K562 (cell line): ENCODE data around the gene PDCD6IP. TPM values are rescaled to one million over a fixed set of nuclear protein-coding genes. Genes with fewer than 3 reads are reported as not detected.

Source experiments
- ATAC-seq: fragments of 200-7000 bp; cut with Tn5 transposase; 3 replicates; pipeline ENCODE4 v1.9.1; 2020; ENCODE audit warnings: moderate library complexity
- BruUV-seq: library from RNA; stranded (reverse); fragments of 400-500 nt; replicated peaks from 2 replicates; lab custom pipeline; 2021; lab: Mats Ljungman, UMichigan
- CTCF ChIA-PET: fragments of 300-600 bp; formaldehyde crosslinking; extraction: SDS; loops from one replicate; lab custom pipeline; 2021; ENCODE audit warnings: low intra/inter-chr PET ratio; lab: Yijun Ruan, JAX
- POLR2A ChIA-PET: fragments of 300-600, 350-650 bp; sonication (Branson Sonifier 250); formaldehyde crosslinking; extraction: SDS; loops from one replicate; lab custom pipeline; 2021; ENCODE audit warnings: antibody characterized with exemption, inconsistent platforms; lab: Yijun Ruan, JAX
- DNase-seq, 4 experiments: peaks; one replicate each; pipeline versions ENCODE4 v3.0.0 to v3.0.0-alpha.2; 2011 to 2018; ENCODE audit warnings: low spot score in 3 of 4, mixed read lengths in 3 of 4; ENCODE audit errors: extremely low read depth in 1 of 4
- FAIRE-seq: peaks from 2 replicates; lab custom pipeline; 2011; peaks lifted over from hg19 to GRCh38; lab: Jason Lieb, UNC
- H2AFZ ChIP-seq: 2 replicates; pipeline ENCODE4 v1.6.0; 2011; ENCODE audit warnings: low read depth, low read length, control low read depth, inconsistent platforms
- H3K27ac ChIP-seq: fragments of 200-600 bp; 3 replicates; pipeline ENCODE4 v1.8.0; 2011; ENCODE audit warnings: low read depth, mild to moderate bottlenecking, control low read depth, inconsistent platforms, low read length, moderate library complexity, mixed read lengths; ENCODE audit errors: extremely low read depth
- H3K27me3 ChIP-seq, 2 experiments: fragments of 300-600 bp in 1 of 2; 2 replicates in 1 of 2; 3 replicates in 1 of 2; pipeline versions ENCODE4 v1.6.0 to v1.8.0; 2011; ENCODE audit warnings: inconsistent platforms in 2 of 2, low read length in 2 of 2, mild to moderate bottlenecking in 1 of 2, mixed read lengths in 1 of 2, moderate library complexity in 1 of 2; ENCODE audit not compliant: control insufficient read depth in 2 of 2, insufficient read depth in 2 of 2
- H3K36me3 ChIP-seq: fragments of 300-600 bp; 3 replicates; pipeline ENCODE4 v1.8.0; 2011; ENCODE audit warnings: mild to moderate bottlenecking, low read length, inconsistent platforms; ENCODE audit not compliant: control insufficient read depth, insufficient read depth
- H3K4me1 ChIP-seq, 2 experiments: fragments of 200-600 bp in 1 of 2; replicated peaks in 1 of 2; 2 replicates in 1 of 2; 3 replicates in 1 of 2; pipeline versions ENCODE4 v1.5.1 to v1.8.0; 2011; ENCODE audit warnings: inconsistent platforms in 2 of 2, low read length in 2 of 2, mild to moderate bottlenecking in 1 of 2, mixed read lengths in 1 of 2, moderate library complexity in 1 of 2; ENCODE audit not compliant: control insufficient read depth in 2 of 2, insufficient read depth in 2 of 2
- H3K4me2 ChIP-seq: 2 replicates; pipeline ENCODE4 v1.6.1; 2011; ENCODE audit warnings: low read length, control low read depth, inconsistent platforms, mixed read lengths; ENCODE audit not compliant: insufficient read depth
- H3K4me3 ChIP-seq: fragments of 200-600 bp; sonication (generic), shearing (Covaris generic); 2 replicates; pipeline ENCODE4 v1.5.1; 2016; ENCODE audit warnings: control low read depth, inconsistent platforms
- H3K79me2 ChIP-seq: fragments of 200-600 bp; 3 replicates; pipeline ENCODE4 v1.8.0; 2011; ENCODE audit warnings: low read length, inconsistent platforms; ENCODE audit not compliant: control insufficient read depth, insufficient read depth
- H3K9ac ChIP-seq, 2 experiments: 2 replicates each; pipeline versions ENCODE4 v1.6.0 to v1.6.1; 2011; ENCODE audit warnings: low read depth in 2 of 2, low read length in 2 of 2, control low read depth in 1 of 2, inconsistent platforms in 1 of 2, mild to moderate bottlenecking in 1 of 2, mixed read lengths in 1 of 2; ENCODE audit not compliant: insufficient read depth in 1 of 2
- H3K9me1 ChIP-seq: one replicate; pipeline ENCODE4 v1.6.0; 2011; ENCODE audit warnings: inconsistent platforms, mild to moderate bottlenecking, low read length, moderate library complexity; ENCODE audit not compliant: control insufficient read depth, insufficient read depth
- H3K9me3 ChIP-seq: replicated peaks from 2 replicates; pipeline ENCODE4 v1.5.1; 2011; ENCODE audit warnings: low read depth, low read length, inconsistent platforms; ENCODE audit not compliant: control insufficient read depth, insufficient read depth
- H4K20me1 ChIP-seq: replicated peaks from 2 replicates; pipeline ENCODE4 v1.6.1; 2011; ENCODE audit warnings: low read length, inconsistent platforms, mixed read lengths; ENCODE audit not compliant: control insufficient read depth, insufficient read depth
- BDP1 ChIP-seq: IDR thresholded peaks from 3 replicates; pipeline ENCODE4 v1.6.1; 2011; ENCODE audit not compliant: insufficient read length, insufficient read depth
- CHD1 ChIP-seq: fragments of 200-600 bp; sonication (generic); IDR thresholded peaks from one replicate; pipeline ENCODE4 v1.6.1; 2012; ENCODE audit warnings: mild to moderate bottlenecking, moderate library complexity, low read length, inconsistent platforms
- DMBX1 ChIP-seq: fragments of 250-450 bp; sonication (Bioruptor Pico); IDR thresholded peaks from 2 replicates; pipeline ENCODE4 v1.8.0; 2022; ENCODE audit warnings: inconsistent platforms, mild to moderate bottlenecking, moderate library complexity, borderline replicate concordance
- DPF2 ChIP-seq: fragments of 450-650 bp; IDR thresholded peaks from 2 replicates; pipeline ENCODE4 v1.6.1; 2016
- ESRRB ChIP-seq: fragments of 250-450 bp; sonication (Bioruptor Pico); IDR thresholded peaks from 2 replicates; pipeline ENCODE4 v1.5.0; 2020; ENCODE audit warnings: mild to moderate bottlenecking, moderate library complexity, borderline replicate concordance
- FOSL1 ChIP-seq: fragments of 200-800 bp; sonication (Bioruptor generic); conservative IDR thresholded peaks from 2 replicates; pipeline ENCODE4 v1.6.1; 2016; ENCODE audit warnings: missing genetic modification characterization, missing compliant biosample characterization
- MEIS2 ChIP-seq: fragments of 450-650 bp; IDR thresholded peaks from 2 replicates; pipeline ENCODE4 v1.6.1; 2014; ENCODE audit warnings: mild to moderate bottlenecking; ENCODE audit not compliant: partially characterized antibody
- NFYB ChIP-seq: IDR thresholded peaks from 2 replicates; pipeline ENCODE4 v1.6.1; 2011; ENCODE audit warnings: mild to moderate bottlenecking, moderate library complexity; ENCODE audit not compliant: insufficient read length; ENCODE audit errors: extremely low read depth
- SIN3A ChIP-seq, 2 experiments: fragments of 150-350 bp in 1 of 2; IDR thresholded peaks; 2 replicates each; pipeline ENCODE4 v1.6.1; 2011 to 2016; ENCODE audit warnings: borderline replicate concordance in 2 of 2, low read depth in 2 of 2, low read length in 2 of 2, mild to moderate bottlenecking in 2 of 2, moderate library complexity in 2 of 2; ENCODE audit not compliant: control insufficient read depth in 1 of 2
- SMAD4 ChIP-seq: fragments of 250-450 bp; sonication (Bioruptor Pico); conservative IDR thresholded peaks from 2 replicates; pipeline ENCODE4 v1.8.0; 2021; ENCODE audit warnings: inconsistent platforms, mild to moderate bottlenecking, moderate library complexity
- ZNF41 ChIP-seq: fragments of 250-450 bp; sonication (Bioruptor Pico); conservative IDR thresholded peaks from 2 replicates; pipeline ENCODE4 v1.4.0; 2020; ENCODE audit warnings: mild to moderate bottlenecking
- ZNF586 ChIP-seq: fragments of 450-650 bp; formaldehyde crosslinking; conservative IDR thresholded peaks from 2 replicates; pipeline ENCODE4 v1.4.0; 2020; ENCODE audit warnings: mild to moderate bottlenecking, moderate library complexity
- ZNF764 ChIP-seq: fragments of 250-450 bp; sonication (Bioruptor Pico); IDR thresholded peaks from 2 replicates; pipeline ENCODE4 v1.4.0; 2020; ENCODE audit warnings: low read depth, mild to moderate bottlenecking, moderate library complexity
- WGBS: fragments of 100-300 bp; shearing (Covaris generic); methylation state at CpG from one replicate; pipeline ENCODE4 v1.1.6; 2016; ENCODE audit warnings: low coverage, mixed read lengths; ENCODE audit not compliant: insufficient coverage; ENCODE audit errors: missing lambda C conversion rate; 5-methylcytosine and 5-hydroxymethylcytosine counted together
- in situ Hi-C: fragments of 300-500 bp; cut with MboI; formaldehyde crosslinking; loops from 4 replicates; pipeline ENCODE4 v1.15.0; 2018; ENCODE audit warnings: inconsistent platforms, mixed read lengths
- intact Hi-C: fragments of 100-400 bp; cut with micrococcal nuclease; formaldehyde crosslinking; loops from 2 replicates; pipeline ENCODE4 v1.14.2; 2022
- polyA plus RNA-seq, 8 experiments: library from polyadenylated mRNA; depleted of rRNA in 4 of 8; stranded (reverse) in 5 of 8; unstranded in 3 of 8; fragments of >200 nt; fragmentation: Nextera tagmentation in 2 of 8; fragmentation: Illumina TruSeq in 1 of 8; extraction: Ambion mirVana in 2 of 8; extraction: Trizol in 1 of 8; gene quantifications; 2 replicates each; pipeline versions ENCODE4 v1.2.1 to v1.2.3, GENCODE V29; 2011 to 2014; ENCODE audit warnings: inconsistent platforms in 1 of 8, missing spikeins in 1 of 8
- total RNA-seq, 7 experiments: library from RNA; depleted of rRNA in 6 of 7; stranded (reverse); fragments of >200 nt in 6 of 7; fragmentation: Illumina TruSeq in 2 of 7; extraction: Trizol in 2 of 7; gene quantifications; 2 replicates each; pipeline versions ENCODE4 v1.2.1 to v1.2.3, GENCODE V29; 2011 to 2021; ENCODE audit warnings: low replicate concordance in 1 of 7
- TF ChIP-seq, protein P1 (sequence below): fragments of 450-650 bp; formaldehyde crosslinking; IDR thresholded peaks from 2 replicates; pipeline ENCODE4 v1.4.0; 2022; ENCODE audit warnings: missing genetic modification characterization
- TF ChIP-seq, protein P2 (sequence below): IDR thresholded peaks from 3 replicates; pipeline ENCODE4 v1.6.1; 2011; ENCODE audit warnings: borderline replicate concordance, mild to moderate bottlenecking, moderate library complexity; ENCODE audit not compliant: insufficient read length; ENCODE audit errors: extremely low read depth
- TF ChIP-seq, protein P3 (sequence below): fragments of 450-650 bp; formaldehyde crosslinking; IDR thresholded peaks from 2 replicates; pipeline ENCODE4 v1.4.0; 2022; ENCODE audit warnings: missing genetic modification characterization

The PDCD6IP gene
- total and polyA plus RNA-seq, 9 of the 15 experiments (the other 6 are each of a cell fraction or from before 2014, with no cell fraction given), result 40.2 to 302 (median 122) TPM

DNA sequence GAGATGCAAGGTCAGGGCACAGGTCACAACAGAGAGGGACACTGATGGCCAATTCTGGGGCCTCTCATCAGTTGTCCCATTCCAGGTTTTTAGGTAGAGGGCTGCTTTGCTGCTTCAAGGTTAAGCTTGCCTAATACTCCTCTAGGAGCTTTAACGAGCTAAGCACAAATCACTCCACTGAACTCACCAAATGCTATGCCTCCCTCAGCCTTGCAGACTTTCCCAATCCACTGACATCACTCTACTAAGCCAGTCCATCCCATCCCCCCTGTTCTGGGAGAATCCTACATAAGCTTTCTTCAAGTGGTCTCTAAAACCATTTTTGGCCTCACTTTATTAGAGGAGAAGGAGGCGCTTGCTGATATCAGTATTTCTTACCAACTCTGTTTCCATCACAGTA is 24.8 kb upstream of the PDCD6IP start (continued):
- TF ChIP-seq DMBX1 (CRISPR knock-in tag), result no peak
- TF ChIP-seq SMAD4 (CRISPR knock-in tag), result no peak
- TF ChIP-seq ZNF41 (CRISPR knock-in tag), result no peak
- no peak for TF ChIP-seq NFYB
- TF ChIP-seq ESRRB, result no peak
- TF ChIP-seq, all 486 proteins: peak for 0

DNA sequence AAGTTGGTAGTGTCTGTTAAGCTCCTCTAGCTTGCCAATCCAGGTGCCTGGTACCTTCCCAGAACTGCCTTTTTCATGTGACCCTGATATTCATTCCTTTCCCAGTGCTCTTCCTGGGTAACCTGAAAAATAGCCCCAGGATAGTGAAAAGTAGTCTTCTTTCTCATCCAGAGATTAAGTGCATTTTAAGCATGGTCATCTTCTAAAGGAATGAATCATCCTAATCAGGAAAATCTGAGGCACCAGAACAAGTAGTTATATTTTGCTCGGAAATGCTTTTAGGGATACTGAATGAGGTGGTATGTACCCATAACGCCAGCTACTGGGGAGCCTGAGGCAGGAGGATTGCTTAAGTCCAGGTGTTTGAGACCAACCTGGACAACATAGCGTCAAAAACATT is 23.1 kb upstream of the PDCD6IP start:
- no TSS peak for BruUV-seq
- TF ChIP-seq CHD1, result no peak
- peak; percentile 90 for TF ChIP-seq FOSL1 (tag)
- TF ChIP-seq, protein P1, sequence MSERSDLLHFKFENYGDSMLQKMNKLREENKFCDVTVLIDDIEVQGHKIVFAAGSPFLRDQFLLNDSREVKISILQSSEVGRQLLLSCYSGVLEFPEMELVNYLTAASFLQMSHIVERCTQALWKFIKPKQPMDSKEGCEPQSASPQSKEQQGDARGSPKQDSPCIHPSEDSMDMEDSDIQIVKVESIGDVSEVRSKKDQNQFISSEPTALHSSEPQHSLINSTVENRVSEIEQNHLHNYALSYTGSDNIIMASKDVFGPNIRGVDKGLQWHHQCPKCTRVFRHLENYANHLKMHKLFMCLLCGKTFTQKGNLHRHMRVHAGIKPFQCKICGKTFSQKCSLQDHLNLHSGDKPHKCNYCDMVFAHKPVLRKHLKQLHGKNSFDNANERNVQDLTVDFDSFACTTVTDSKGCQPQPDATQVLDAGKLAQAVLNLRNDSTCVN (CRISPR knock-in tag), result no peak
- no peak for TF ChIP-seq SIN3A (IDR thresholded peaks at IDR 0.05; ENCODE audit: borderline replicate concordance in 2 of 2, control insufficient read depth in 1 of 2, low read depth in 2 of 2, low read length in 2 of 2)
- TF ChIP-seq DPF2, result 0 out of 2 replicates have a peak, but pooled peaks have one; percentile 54
- TF ChIP-seq, protein P2, sequence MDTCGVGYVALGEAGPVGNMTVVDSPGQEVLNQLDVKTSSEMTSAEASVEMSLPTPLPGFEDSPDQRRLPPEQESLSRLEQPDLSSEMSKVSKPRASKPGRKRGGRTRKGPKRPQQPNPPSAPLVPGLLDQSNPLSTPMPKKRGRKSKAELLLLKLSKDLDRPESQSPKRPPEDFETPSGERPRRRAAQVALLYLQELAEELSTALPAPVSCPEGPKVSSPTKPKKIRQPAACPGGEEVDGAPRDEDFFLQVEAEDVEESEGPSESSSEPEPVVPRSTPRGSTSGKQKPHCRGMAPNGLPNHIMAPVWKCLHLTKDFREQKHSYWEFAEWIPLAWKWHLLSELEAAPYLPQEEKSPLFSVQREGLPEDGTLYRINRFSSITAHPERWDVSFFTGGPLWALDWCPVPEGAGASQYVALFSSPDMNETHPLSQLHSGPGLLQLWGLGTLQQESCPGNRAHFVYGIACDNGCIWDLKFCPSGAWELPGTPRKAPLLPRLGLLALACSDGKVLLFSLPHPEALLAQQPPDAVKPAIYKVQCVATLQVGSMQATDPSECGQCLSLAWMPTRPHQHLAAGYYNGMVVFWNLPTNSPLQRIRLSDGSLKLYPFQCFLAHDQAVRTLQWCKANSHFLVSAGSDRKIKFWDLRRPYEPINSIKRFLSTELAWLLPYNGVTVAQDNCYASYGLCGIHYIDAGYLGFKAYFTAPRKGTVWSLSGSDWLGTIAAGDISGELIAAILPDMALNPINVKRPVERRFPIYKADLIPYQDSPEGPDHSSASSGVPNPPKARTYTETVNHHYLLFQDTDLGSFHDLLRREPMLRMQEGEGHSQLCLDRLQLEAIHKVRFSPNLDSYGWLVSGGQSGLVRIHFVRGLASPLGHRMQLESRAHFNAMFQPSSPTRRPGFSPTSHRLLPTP, result no peak
- TF ChIP-seq ZNF764, result no peak
- TF ChIP-seq ZNF586 (CRISPR knock-in tag), result no peak
- TF ChIP-seq BDP1, result no peak
- TF ChIP-seq, protein P3, sequence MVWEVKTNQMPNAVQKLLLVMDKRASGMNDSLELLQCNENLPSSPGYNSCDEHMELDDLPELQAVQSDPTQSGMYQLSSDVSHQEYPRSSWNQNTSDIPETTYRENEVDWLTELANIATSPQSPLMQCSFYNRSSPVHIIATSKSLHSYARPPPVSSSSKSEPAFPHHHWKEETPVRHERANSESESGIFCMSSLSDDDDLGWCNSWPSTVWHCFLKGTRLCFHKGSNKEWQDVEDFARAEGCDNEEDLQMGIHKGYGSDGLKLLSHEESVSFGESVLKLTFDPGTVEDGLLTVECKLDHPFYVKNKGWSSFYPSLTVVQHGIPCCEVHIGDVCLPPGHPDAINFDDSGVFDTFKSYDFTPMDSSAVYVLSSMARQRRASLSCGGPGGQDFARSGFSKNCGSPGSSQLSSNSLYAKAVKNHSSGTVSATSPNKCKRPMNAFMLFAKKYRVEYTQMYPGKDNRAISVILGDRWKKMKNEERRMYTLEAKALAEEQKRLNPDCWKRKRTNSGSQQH (CRISPR knock-in tag), result no peak
- TF ChIP-seq MEIS2, result peak; percentile 49

More for the DNA sequence above, 23.1 kb upstream of the PDCD6IP start:
- intact Hi-C loops, result no loop called here
- DNase-seq (peak in 1 of 4 experiments; percentile 19), FAIRE-seq (no peak), ATAC-seq (peak; percentile 29; the same call in 2 of the 3 replicates)
- Histone ChIP-seq H3K4me3 (no peak overlapping the region), H3K9ac (no peak overlapping the region), H4K20me1 (no peaks in the 10 kb centered on the region), H3K9me3 (no peaks in the 10 kb centered on the region), H3K9me1 (no peaks in the 10 kb centered on the region), H2AFZ (no peak overlapping the region), H3K79me2 (no peaks in the 10 kb centered on the region), H3K27ac (no peak overlapping the region; the same call in 2 of the 3 replicates), H3K27me3 (no peaks in the 10 kb centered on the region), H3K36me3 (no peaks in the 10 kb centered on the region), H3K4me2 (no peak overlapping the region), H3K4me1 (peaks cover 0 to 13% of the 10 kb centered on the region in 2 experiments; a peak in 3 of 5 replicates)
- CTCF ChIA-PET, result interaction anchor here (3.8 kb wide), 1 partner anchor 139 kb away, joined by 14 read pairs; no protein-coding TSS in a partner anchor
- 21% methylated on average over 3 of the region's 3 CpGs for WGBS
- POLR2A ChIA-PET, result interaction anchor here (2.7 to 2.9 kb wide), 2 partner anchors 12 to 16 kb away, joined by 13 to 14 read pairs; no protein-coding TSS in a partner anchor
- in situ Hi-C loops, result no loop called here
